DMS79 (cell line): ENCODE results near the gene PYGB.
"Not testable (repeated sequence)": the region's sequence is repeated elsewhere in the genome, so short reads cannot be mapped to it uniquely, and the experiment has no call there.

Source experiments
- DNase-seq: peaks from one replicate; lab custom pipeline; 2025; lab: John Stamatoyannopoulos, UW

The PYGB gene

GRCh38 chr20:25314497-25315417 is 66.9 kb downstream of the PYGB start:
- no peak for DNase-seq

GRCh38 chr20:25315418-25316210 is 67.7 kb downstream of the PYGB start:
- no peak for DNase-seq

GRCh38 chr20:25316506-25317190 is 68.8 kb downstream of the PYGB start:
- no peak for DNase-seq

- peak; percentile 42 for DNase-seq
Measured at GRCh38 chr20:25317351-25318075, 69.6 kb downstream of the PYGB start.

- no peak for DNase-seq
Measured at GRCh38 chr20:25318471-25319240, 70.8 kb downstream of the PYGB start.

GRCh38 chr20:25319241-25320034 is 71.6 kb downstream of the PYGB start:
- peak; percentile 64 for DNase-seq

- no peak for DNase-seq
Measured at GRCh38 chr20:25320035-25320800, 72.3 kb downstream of the PYGB start.

GRCh38 chr20:25321262-25321831 is 73.5 kb downstream of the PYGB start:
- DNase-seq = no peak

GRCh38 chr20:25321991-25322390 is 74.1 kb downstream of the PYGB start:
- DNase-seq = no peak

GRCh38 chr20:25323496-25324246 is 75.8 kb downstream of the PYGB start:
- DNase-seq = no peak

- no peak for DNase-seq
Measured at GRCh38 chr20:25324412-25324811, 76.5 kb downstream of the PYGB start.

- no peak for DNase-seq
Measured at GRCh38 chr20:25325073-25325472, 77.2 kb downstream of the PYGB start.

- no peak for DNase-seq
Measured at GRCh38 chr20:25325997-25326396, 78.1 kb downstream of the PYGB start.

GRCh38 chr20:25327521-25328235 is 79.8 kb downstream of the PYGB start:
- DNase-seq = no peak

GRCh38 chr20:25328954-25329498 is 81.1 kb downstream of the PYGB start:
- DNase-seq = no peak

- DNase-seq = not testable (repeated sequence)
Measured at GRCh38 chr20:25334972-25335371, 87.1 kb downstream of the PYGB start.
